ENCODE results near the gene CREM.

- TF ChIP-seq CEBPB (IDR thresholded peaks at IDR 0.05) = no peak
- TF ChIP-seq REST (IDR thresholded peaks at IDR 0.05; ENCODE audit: low read depth) = no peak
Measured at GRCh38 chr10:35204650-35205319, 78.1 kb downstream of the CREM start.
